Measurements from ENCODE around the gene OSGIN1.

DNA sequence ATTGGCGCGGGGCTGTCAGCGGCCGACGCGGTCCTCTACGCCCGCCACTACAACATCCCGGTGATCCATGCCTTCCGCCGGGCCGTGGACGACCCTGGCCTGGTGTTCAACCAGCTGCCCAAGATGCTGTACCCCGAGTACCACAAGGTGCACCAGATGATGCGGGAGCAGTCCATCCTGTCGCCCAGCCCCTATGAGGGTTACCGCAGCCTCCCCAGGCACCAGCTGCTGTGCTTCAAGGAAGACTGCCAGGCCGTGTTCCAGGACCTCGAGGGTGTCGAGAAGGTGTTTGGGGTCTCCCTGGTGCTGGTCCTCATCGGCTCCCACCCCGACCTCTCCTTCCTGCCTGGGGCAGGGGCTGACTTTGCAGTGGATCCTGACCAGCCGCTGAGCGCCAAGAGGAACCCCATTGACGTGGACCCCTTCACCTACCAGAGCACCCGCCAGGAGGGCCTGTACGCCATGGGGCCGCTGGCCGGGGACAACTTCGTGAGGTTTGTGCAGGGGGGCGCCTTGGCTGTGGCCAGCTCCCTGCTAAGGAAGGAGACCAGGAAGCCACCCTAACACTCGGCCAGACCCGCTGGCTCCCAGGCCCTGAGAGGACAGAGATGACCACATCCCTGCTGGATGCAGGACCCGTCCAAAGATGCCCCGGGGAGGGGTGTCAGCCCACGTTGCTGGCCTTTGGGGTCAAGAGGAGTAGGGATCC lies 12.6 kb downstream of the OSGIN1 start:
- TF ChIP-seq, protein P1, sequence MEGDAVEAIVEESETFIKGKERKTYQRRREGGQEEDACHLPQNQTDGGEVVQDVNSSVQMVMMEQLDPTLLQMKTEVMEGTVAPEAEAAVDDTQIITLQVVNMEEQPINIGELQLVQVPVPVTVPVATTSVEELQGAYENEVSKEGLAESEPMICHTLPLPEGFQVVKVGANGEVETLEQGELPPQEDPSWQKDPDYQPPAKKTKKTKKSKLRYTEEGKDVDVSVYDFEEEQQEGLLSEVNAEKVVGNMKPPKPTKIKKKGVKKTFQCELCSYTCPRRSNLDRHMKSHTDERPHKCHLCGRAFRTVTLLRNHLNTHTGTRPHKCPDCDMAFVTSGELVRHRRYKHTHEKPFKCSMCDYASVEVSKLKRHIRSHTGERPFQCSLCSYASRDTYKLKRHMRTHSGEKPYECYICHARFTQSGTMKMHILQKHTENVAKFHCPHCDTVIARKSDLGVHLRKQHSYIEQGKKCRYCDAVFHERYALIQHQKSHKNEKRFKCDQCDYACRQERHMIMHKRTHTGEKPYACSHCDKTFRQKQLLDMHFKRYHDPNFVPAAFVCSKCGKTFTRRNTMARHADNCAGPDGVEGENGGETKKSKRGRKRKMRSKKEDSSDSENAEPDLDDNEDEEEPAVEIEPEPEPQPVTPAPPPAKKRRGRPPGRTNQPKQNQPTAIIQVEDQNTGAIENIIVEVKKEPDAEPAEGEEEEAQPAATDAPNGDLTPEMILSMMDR (IDR thresholded peaks at IDR 0.05; ENCODE audit: low read depth, low read length): no peak
- no peak for TF ChIP-seq EZH2phosphoT487 (IDR thresholded peaks at IDR 0.05; ENCODE audit: low read depth)
